DOHH2 (cell line): ENCODE data around the gene ABCA9.

Source experiments
- H3F3A ChIP-seq: fragments of 200-600 bp; sonication (generic), shearing (Covaris generic); 2 replicates; pipeline ENCODE4 v1.6.0; 2016; ENCODE audit warnings: antibody characterized with exemption, mild to moderate bottlenecking; ENCODE audit not compliant: control insufficient read depth, insufficient read depth
- H3K27ac ChIP-seq: fragments of 200-600 bp; sonication (generic); 2 replicates; pipeline ENCODE4 v1.5.1; 2014; ENCODE audit warnings: low read depth, mild to moderate bottlenecking, low read length, moderate library complexity
- H3K27me3 ChIP-seq: fragments of 200-600 bp; sonication (generic); 2 replicates; pipeline ENCODE4 v1.6.1; 2014; ENCODE audit warnings: mild to moderate bottlenecking, low read length, mixed read lengths; ENCODE audit not compliant: control insufficient read depth
- H3K36me3 ChIP-seq: fragments of 200-600 bp; sonication (generic); 2 replicates; pipeline ENCODE4 v1.6.1; 2014; ENCODE audit warnings: mild to moderate bottlenecking, low read length, moderate library complexity, mixed read lengths; ENCODE audit not compliant: control insufficient read depth
- H3K4me1 ChIP-seq: fragments of 200-600 bp; sonication (generic); 2 replicates; pipeline ENCODE4 v1.6.1; 2014; ENCODE audit warnings: mild to moderate bottlenecking, low read length, mixed read lengths; ENCODE audit not compliant: control insufficient read depth
- H3K4me2 ChIP-seq: fragments of 200-600 bp; sonication (generic); 2 replicates; pipeline ENCODE4 v1.6.0; 2014; ENCODE audit warnings: mild to moderate bottlenecking, low read length, moderate library complexity
- H3K4me3 ChIP-seq: fragments of 200-600 bp; sonication (generic); 2 replicates; pipeline ENCODE4 v1.5.1; 2014; ENCODE audit warnings: mild to moderate bottlenecking, low read length, mixed read lengths
- H3K79me2 ChIP-seq: fragments of 200-600 bp; sonication (generic); 2 replicates; pipeline ENCODE4 v1.6.1; 2014; ENCODE audit warnings: mild to moderate bottlenecking, low read length, mixed read lengths; ENCODE audit not compliant: control insufficient read depth
- H3K9me2 ChIP-seq: fragments of 200-600 bp; sonication (generic); replicated peaks from 2 replicates; pipeline ENCODE4 v1.6.1; 2014; ENCODE audit warnings: mild to moderate bottlenecking, low read length, mixed read lengths; ENCODE audit not compliant: control insufficient read depth
- H3K9me3 ChIP-seq: fragments of 200-600 bp; sonication (generic); 2 replicates; pipeline ENCODE4 v1.6.1; 2014; ENCODE audit warnings: antibody characterized with exemption, low read length, mixed read lengths; ENCODE audit not compliant: control insufficient read depth, insufficient read depth
- H4K20me1 ChIP-seq: fragments of 200-600 bp; sonication (generic); 2 replicates; pipeline ENCODE4 v1.6.0; 2014; ENCODE audit warnings: low read depth, mild to moderate bottlenecking, antibody characterized with exemption, low read length, moderate library complexity; ENCODE audit not compliant: control insufficient read depth, insufficient read depth
- EZH2phosphoT487 ChIP-seq: fragments of 200-600 bp; sonication (generic); IDR thresholded peaks from 2 replicates; pipeline ENCODE4 v1.6.1; 2017; ENCODE audit warnings: borderline replicate concordance, mild to moderate bottlenecking, antibody characterized with exemption, low read length, moderate library complexity, mixed read lengths
- TF ChIP-seq, protein P1 (sequence below): fragments of 200-600 bp; sonication (generic); IDR thresholded peaks from one replicate; pipeline ENCODE4 v1.5.1; 2014; ENCODE audit warnings: antibody characterized with exemption, mild to moderate bottlenecking, low read depth, low read length; ENCODE audit not compliant: poor library complexity, severe bottlenecking

Gene ABCA9, protein sequence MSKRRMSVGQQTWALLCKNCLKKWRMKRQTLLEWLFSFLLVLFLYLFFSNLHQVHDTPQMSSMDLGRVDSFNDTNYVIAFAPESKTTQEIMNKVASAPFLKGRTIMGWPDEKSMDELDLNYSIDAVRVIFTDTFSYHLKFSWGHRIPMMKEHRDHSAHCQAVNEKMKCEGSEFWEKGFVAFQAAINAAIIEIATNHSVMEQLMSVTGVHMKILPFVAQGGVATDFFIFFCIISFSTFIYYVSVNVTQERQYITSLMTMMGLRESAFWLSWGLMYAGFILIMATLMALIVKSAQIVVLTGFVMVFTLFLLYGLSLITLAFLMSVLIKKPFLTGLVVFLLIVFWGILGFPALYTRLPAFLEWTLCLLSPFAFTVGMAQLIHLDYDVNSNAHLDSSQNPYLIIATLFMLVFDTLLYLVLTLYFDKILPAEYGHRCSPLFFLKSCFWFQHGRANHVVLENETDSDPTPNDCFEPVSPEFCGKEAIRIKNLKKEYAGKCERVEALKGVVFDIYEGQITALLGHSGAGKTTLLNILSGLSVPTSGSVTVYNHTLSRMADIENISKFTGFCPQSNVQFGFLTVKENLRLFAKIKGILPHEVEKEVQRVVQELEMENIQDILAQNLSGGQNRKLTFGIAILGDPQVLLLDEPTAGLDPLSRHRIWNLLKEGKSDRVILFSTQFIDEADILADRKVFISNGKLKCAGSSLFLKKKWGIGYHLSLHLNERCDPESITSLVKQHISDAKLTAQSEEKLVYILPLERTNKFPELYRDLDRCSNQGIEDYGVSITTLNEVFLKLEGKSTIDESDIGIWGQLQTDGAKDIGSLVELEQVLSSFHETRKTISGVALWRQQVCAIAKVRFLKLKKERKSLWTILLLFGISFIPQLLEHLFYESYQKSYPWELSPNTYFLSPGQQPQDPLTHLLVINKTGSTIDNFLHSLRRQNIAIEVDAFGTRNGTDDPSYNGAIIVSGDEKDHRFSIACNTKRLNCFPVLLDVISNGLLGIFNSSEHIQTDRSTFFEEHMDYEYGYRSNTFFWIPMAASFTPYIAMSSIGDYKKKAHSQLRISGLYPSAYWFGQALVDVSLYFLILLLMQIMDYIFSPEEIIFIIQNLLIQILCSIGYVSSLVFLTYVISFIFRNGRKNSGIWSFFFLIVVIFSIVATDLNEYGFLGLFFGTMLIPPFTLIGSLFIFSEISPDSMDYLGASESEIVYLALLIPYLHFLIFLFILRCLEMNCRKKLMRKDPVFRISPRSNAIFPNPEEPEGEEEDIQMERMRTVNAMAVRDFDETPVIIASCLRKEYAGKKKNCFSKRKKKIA (N-terminal part only)

DNA sequence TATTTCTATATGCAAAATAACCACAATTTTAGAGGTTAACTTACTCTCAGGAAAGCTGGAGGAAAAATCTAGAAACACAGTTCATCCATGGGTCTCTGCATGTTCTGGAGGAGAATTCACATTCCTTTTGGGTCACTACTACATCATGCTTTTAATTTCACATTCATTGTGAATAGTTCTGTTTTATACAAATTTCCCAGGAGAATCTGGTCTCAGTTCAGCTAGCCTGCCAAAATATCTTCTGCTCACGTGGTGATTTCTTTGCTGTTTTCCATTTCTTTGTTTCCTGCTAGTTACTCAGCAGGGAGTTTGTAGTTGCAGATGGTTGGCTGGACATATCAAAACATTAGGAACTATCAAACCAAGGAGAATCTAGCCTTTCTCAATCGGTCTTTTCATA, at the start of gene ABCA9:
Gene ABCA9, minus strand, starts transcription at position 106 of the 400 bp plus-strand sequence. CDS start 9,801 bp downstream, outside the sequence.
- Histone ChIP-seq H3K36me3 (no peaks in the 10 kb centered on the region), H3K4me2 (no peak within 1 kb of the TSS), H3K27ac (no peak within 1 kb of the TSS), H4K20me1 (no peaks in the 10 kb centered on the region), H3K4me3 (no peak within 1 kb of the TSS), H3K4me1 (no peaks in the 10 kb centered on the region), H3K9me2 (no peaks in the 10 kb centered on the region), H3K79me2 (no peaks in the 10 kb centered on the region), H3K9me3 (no peaks in the 10 kb centered on the region), H3F3A (no peaks in the 10 kb centered on the region), H3K27me3 (no peaks in the 10 kb centered on the region; the same call in 1 of the 2 replicates)
- TF ChIP-seq, protein P1, sequence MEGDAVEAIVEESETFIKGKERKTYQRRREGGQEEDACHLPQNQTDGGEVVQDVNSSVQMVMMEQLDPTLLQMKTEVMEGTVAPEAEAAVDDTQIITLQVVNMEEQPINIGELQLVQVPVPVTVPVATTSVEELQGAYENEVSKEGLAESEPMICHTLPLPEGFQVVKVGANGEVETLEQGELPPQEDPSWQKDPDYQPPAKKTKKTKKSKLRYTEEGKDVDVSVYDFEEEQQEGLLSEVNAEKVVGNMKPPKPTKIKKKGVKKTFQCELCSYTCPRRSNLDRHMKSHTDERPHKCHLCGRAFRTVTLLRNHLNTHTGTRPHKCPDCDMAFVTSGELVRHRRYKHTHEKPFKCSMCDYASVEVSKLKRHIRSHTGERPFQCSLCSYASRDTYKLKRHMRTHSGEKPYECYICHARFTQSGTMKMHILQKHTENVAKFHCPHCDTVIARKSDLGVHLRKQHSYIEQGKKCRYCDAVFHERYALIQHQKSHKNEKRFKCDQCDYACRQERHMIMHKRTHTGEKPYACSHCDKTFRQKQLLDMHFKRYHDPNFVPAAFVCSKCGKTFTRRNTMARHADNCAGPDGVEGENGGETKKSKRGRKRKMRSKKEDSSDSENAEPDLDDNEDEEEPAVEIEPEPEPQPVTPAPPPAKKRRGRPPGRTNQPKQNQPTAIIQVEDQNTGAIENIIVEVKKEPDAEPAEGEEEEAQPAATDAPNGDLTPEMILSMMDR, result no peak
- no peak for TF ChIP-seq EZH2phosphoT487

DNA sequence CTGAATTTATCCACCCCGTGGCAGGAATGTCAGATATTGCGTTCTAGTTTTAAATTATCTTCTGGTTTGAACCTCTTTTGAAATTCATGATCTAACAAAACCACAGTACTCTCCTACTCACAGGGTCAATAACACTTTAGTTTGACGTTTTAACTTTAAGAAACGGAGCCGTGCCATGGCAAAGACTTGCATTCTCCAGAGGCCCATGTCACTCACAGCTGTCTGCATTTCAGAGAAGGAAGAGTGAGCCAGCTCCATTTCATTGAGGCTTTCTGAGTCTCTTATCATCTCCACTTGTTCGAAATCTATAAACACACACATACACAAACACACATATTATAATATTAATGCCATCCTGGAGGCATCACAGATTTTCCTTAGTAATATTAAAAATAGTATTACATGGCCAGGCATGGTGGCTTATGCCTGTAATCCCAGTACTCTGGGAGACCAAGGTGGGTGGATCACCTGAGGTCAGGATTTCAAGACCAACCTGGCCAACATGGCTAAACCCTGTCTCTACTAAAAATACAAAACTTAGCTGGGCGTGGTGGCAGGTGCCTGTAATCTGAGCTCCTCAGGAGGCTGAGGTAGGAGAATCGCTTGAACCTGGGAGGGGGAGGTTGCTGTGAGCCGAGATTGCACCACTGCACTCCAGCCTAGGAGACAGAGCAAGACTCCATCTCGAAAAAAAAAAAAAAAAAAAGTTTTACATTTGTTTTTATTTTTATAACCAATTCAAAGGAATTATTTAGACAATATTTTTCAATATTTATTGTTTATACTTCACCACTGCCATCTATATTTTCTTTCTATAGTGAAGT, 45.4 kb upstream of the ABCA9 start:
- no peak overlapping the region for H3K4me3 ChIP-seq
- H3K4me1 ChIP-seq, result no peaks in the 10 kb centered on the region
- no peaks in the 10 kb centered on the region for H3K79me2 ChIP-seq
- H3K27ac ChIP-seq, result no peak overlapping the region
- H4K20me1 ChIP-seq, result no peaks in the 10 kb centered on the region
- H3K36me3 ChIP-seq, result no peaks in the 10 kb centered on the region
- H3K4me2 ChIP-seq, result no peak overlapping the region
- H3K9me2 ChIP-seq, result no peaks in the 10 kb centered on the region
- no peaks in the 10 kb centered on the region for H3F3A ChIP-seq
- TF ChIP-seq, protein P1, result no peak
- TF ChIP-seq EZH2phosphoT487, result no peak
- no peaks in the 10 kb centered on the region for H3K9me3 ChIP-seq
- no peaks in the 10 kb centered on the region for H3K27me3 ChIP-seq

DNA sequence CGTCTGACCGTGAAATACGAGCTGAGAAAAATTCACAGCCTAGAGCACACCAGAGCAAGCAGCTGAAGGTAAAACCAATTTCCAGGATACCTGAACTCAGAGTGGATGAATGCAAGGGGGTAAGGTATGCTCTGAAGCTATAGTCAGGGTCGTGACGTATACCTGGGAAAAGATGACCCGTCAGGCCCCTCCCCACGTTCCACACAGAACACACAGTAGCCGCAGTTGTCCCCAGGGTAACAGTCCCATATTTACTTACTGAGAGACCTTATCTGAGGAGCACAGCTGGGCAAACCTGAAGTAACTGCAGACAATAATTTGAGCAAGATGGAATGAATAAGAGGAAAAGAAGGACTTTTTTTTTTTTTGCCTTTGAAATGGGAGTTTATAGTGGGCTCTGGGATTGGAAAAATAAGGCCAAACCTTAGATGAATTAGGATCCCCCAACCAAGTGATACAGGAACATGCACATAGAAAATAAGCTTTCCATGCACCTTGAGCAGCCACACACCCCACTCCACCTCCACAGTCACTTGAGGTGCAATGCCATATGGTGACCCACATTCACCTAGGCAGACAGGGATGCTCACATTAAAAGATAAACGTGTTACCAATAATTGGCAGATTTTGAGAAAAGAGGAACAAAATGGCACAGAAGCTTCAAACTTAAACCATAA, 43.0 kb upstream of the ABCA9 start:
- Histone ChIP-seq H3K79me2 (no peaks in the 10 kb centered on the region), H3K36me3 (no peaks in the 10 kb centered on the region), H3K4me1 (no peaks in the 10 kb centered on the region), H4K20me1 (no peaks in the 10 kb centered on the region), H3K27me3 (no peaks in the 10 kb centered on the region), H3F3A (no peaks in the 10 kb centered on the region), H3K4me2 (no peak overlapping the region), H3K9me3 (no peaks in the 10 kb centered on the region), H3K4me3 (no peak overlapping the region), H3K27ac (no peak overlapping the region), H3K9me2 (no peaks in the 10 kb centered on the region)
- no peak for TF ChIP-seq EZH2phosphoT487
- TF ChIP-seq, protein P1, result no peak
